ENCODE results near the gene KIF13A.
"Not testable (repeated sequence)": the region's sequence is repeated elsewhere in the genome, so short reads cannot be mapped to it uniquely, and the experiment has no call there.

The KIF13A gene

DNA sequence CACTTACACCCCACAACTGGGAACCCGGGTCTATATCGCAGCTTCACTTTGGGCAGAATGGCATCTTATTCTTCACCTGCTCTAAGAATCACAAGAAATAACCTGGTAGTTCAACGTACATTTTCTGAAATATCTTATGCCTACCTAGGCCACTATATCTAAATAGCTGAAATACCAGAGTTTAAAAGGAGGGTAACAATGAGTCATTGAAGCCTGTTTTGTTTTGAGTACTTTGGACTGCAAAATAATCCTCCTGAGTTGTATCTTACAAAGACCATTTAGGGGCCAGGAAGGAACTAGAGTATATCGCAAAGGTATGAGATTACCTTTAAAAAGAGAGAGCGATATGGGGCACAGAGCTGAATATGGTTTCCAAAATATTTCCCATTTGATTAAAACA lies 184.0 kb downstream of the KIF13A start:
- no peak overlapping the region for H3K4me3 Mint-ChIP-seq
- DNase-seq: no peak
- no peaks in the 10 kb centered on the region for H3K36me3 Mint-ChIP-seq (ENCODE audit: low read depth)
- H3K9me3 Mint-ChIP-seq: no peaks in the 10 kb centered on the region
- no peak for ATAC-seq
- H3K27ac Mint-ChIP-seq: no peak overlapping the region
- peaks cover 5% of the 10 kb centered on the region for H3K27me3 Mint-ChIP-seq
- H3K4me1 Mint-ChIP-seq: no peaks in the 10 kb centered on the region

DNA sequence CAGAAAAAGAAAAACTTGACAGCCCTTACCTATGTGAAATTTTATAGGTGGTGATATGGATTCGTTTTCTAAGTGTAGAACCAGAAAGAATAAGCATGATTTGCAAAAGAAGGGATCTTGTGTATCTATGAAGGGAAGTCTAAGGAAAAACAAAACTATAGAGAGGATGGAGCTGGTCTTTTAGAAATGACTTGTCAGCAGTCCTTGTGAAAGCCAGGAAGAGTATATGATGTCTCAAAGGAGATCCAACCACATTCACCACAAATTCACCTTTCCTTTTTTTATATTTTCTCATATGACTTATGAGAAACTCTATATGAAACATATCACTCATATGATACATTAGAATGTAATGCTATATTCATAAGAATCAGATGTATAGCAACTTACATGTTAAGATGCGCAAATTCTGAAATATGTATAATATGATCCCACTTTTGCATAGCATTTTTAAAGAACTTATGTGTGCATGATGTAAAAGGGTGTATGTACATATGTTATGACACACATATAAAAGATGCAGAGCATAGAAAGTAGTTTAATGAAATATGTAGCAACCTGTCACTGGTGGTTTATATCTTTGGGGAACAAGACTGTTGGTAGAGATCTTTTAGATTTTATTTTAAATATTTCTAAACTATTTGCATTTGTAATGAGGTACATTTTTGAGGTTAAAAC lies 188.8 kb downstream of the KIF13A start:
- ATAC-seq (no peak), DNase-seq (no peak)
- H3K27ac Mint-ChIP-seq: no peak overlapping the region
- H3K27me3 Mint-ChIP-seq: peaks cover 5% of the 10 kb centered on the region
- no peaks in the 10 kb centered on the region for H3K9me3 Mint-ChIP-seq
- H3K4me3 Mint-ChIP-seq: no peak overlapping the region
- no peaks in the 10 kb centered on the region for H3K4me1 Mint-ChIP-seq
- no peaks in the 10 kb centered on the region for H3K36me3 Mint-ChIP-seq (ENCODE audit: low read depth)

DNA sequence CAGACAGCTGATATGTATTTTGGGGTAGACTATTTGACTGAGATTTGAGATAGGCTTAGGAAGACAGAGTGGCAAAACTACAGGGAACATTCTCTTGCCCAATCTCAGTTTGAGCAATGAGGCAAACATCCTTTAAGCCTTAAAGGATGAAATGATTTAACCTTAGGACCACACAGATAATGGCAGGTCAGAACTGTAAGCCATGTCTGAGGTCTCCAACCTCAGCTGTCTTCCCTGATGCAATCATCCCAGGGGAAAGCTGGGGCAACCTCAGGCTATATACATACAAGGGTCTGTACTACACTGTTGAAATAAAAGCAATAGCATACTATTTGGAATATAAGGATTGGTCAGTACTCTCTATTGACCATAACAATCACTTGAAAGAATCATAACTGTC lies 196.9 kb downstream of the KIF13A start:
- DNase-seq (no peak), ATAC-seq (no peak)
- H3K4me3 Mint-ChIP-seq: no peak overlapping the region
- H3K36me3 Mint-ChIP-seq (ENCODE audit: low read depth): no peaks in the 10 kb centered on the region
- no peak overlapping the region for H3K27ac Mint-ChIP-seq
- H3K27me3 Mint-ChIP-seq: no peaks in the 10 kb centered on the region
- no peaks in the 10 kb centered on the region for H3K9me3 Mint-ChIP-seq
- no peaks in the 10 kb centered on the region for H3K4me1 Mint-ChIP-seq

DNA sequence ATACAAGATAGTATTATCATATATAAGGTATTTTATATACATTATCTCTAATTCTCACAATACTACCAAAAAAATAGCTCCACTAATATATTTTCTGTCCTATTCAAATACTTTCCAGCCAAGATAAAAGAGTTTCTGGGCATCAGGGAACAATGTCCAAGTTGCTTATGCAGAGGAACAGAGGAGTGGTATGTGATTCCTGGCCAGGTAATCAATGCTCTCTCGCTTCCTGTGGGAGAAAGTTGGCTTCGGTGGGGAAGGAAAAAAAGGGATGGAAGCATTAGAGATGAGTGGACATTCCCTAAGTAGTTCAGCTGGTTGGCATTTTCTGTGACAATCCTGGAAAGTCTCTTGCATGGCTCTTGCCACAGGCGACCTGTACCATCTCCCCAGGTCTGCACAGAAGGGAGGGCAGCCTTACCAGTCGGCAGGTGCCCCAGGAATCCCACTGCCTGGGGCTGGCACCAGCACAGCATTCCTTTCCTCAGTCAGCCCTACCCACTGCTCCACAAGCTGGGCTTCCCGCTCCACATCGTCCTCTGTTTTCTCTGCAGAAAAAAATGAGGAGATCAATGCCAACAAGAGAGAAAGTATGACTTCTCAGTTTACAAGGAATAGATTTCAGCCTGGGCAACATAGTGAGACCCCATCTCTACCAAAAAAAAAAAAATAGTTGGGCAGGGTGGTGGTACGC lies 202.2 kb downstream of the KIF13A start:
- ATAC-seq (no peak), DNase-seq (no peak)
- H3K4me1 Mint-ChIP-seq: no peaks in the 10 kb centered on the region
- H3K27ac Mint-ChIP-seq: no peak overlapping the region
- H3K36me3 Mint-ChIP-seq (ENCODE audit: low read depth): no peaks in the 10 kb centered on the region
- no peaks in the 10 kb centered on the region for H3K9me3 Mint-ChIP-seq
- H3K27me3 Mint-ChIP-seq: no peaks in the 10 kb centered on the region
- H3K4me3 Mint-ChIP-seq: no peak overlapping the region

DNA sequence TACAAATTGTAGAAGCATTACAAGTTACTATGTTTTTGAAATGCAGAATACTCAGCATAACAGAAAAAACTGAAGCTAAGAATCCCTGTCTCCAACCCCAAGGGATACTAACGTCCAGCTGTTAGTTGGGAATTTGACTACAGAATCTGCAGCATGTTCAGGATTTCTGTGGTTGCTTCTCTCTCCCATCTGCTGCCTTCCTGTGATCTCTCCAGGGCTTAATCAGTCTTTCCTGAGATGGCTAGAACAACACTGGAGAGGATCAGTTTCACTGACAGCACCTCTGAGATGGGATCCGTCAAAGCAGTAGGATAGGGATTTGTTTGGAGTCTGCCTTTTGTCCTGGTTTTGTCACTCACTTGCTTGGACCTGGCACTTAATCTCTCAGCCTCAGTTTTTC lies 207.4 kb downstream of the KIF13A start:
- DNase-seq (no peak), ATAC-seq (no peak)
- Mint-ChIP-seq H3K36me3 (ENCODE audit: low read depth) (no peaks in the 10 kb centered on the region), H3K27me3 (no peaks in the 10 kb centered on the region), H3K4me3 (no peak overlapping the region), H3K4me1 (no peaks in the 10 kb centered on the region), H3K27ac (no peak overlapping the region), H3K9me3 (no peaks in the 10 kb centered on the region)

DNA sequence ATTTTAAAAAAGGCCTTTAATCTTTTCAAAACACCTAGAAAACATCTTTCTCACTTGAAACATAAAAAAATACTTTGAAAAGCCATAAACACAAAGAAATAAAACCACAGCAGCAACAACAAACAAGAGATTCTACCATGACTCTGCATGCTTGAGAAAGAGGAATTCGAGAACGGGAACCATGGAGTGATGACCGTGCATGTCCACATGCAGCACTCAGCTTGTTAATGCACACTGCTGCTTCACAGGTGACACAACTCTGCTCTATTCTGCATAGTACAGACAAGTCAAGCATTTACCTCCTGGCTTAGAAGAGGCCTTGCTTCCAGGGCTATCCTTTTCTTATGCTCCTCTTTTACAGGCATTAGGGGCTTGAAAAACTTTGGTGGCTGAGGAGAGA lies 215.8 kb downstream of the KIF13A start:
- no peaks in the 10 kb centered on the region for H3K4me1 Mint-ChIP-seq

DNA sequence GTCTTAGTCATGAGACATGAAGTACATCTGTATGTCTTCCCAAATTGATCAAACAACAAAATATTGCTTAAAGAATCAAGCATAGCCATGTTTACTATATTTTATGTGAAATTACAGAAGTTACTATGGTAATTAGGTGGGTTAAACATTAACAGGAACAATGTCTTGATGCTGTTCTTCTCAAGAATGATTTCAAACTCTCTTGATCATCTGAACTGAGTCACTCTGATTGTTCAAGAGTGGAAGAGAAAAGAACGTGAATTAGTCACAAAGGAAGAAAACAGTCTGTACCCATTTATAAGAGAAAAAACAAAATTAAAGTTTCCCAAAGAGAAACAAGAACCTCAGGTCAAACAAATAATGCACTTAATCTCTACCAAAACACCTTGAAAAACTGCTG lies 218.6 kb downstream of the KIF13A start:
- no peak overlapping the region for H3K4me3 Mint-ChIP-seq
- no peak for ATAC-seq

More for the DNA sequence above, 215.8 kb downstream of the KIF13A start:
- no peak for DNase-seq
- ATAC-seq: no peak
- no peaks in the 10 kb centered on the region for H3K9me3 Mint-ChIP-seq
- H3K36me3 Mint-ChIP-seq (ENCODE audit: low read depth): no peaks in the 10 kb centered on the region
- no peak overlapping the region for H3K27ac Mint-ChIP-seq
- no peaks in the 10 kb centered on the region for H3K27me3 Mint-ChIP-seq
- H3K4me3 Mint-ChIP-seq: no peak overlapping the region

DNA sequence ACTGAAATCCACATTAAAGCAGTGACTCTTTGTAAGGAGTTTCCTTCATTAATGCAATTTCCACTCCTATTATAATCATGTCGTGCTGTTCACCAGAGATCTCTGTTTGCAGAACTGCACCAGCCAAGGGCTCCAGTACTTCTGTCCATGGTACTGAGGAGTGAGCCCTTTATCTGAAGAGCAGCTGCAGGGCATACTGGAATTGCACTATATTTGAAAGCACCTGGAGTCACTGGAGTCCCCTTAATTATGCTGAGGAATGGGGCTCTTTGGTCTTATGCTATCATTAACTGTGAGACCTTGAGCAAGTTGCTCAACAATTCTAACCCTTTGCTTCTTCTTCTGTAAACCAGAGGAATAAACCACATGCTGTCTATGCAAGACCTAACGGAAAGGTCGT lies 219.0 kb downstream of the KIF13A start:
- DNase-seq (no peak), ATAC-seq (no peak)
- Mint-ChIP-seq H3K9me3 (no peaks in the 10 kb centered on the region), H3K27me3 (no peaks in the 10 kb centered on the region), H3K36me3 (ENCODE audit: low read depth) (no peaks in the 10 kb centered on the region), H3K4me1 (no peaks in the 10 kb centered on the region), H3K27ac (no peak overlapping the region), H3K4me3 (no peak overlapping the region)

More for the DNA sequence above, 218.6 kb downstream of the KIF13A start:
- Mint-ChIP-seq H3K9me3 (no peaks in the 10 kb centered on the region), H3K27ac (no peak overlapping the region), H3K4me1 (no peaks in the 10 kb centered on the region), H3K36me3 (ENCODE audit: low read depth) (no peaks in the 10 kb centered on the region), H3K27me3 (no peaks in the 10 kb centered on the region)
- no peak for DNase-seq

DNA sequence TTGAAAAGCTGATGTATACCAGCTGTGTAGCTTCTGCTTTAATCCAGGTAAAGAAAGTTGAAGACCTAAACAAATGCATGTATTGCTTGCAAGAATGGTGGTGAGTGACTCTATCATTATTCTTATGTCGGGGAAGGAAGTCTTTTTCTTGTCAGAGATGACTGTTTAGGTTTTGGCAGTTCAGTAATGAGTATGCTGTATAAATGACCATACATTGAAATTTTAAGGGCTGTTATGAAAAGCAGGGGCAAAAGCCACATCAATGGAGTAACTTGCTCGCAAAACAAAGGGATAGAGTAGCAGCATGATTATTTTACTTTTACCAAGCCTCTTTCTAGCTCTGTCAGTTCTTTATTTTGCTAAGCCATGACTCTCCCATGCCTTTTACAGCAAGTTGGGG lies 224.8 kb downstream of the KIF13A start:
- Mint-ChIP-seq H3K4me3 (no peak overlapping the region), H3K9me3 (no peaks in the 10 kb centered on the region), H3K27me3 (no peaks in the 10 kb centered on the region), H3K27ac (no peak overlapping the region), H3K4me1 (no peaks in the 10 kb centered on the region), H3K36me3 (ENCODE audit: low read depth) (no peaks in the 10 kb centered on the region)
- ATAC-seq (no peak), DNase-seq (no peak)

DNA sequence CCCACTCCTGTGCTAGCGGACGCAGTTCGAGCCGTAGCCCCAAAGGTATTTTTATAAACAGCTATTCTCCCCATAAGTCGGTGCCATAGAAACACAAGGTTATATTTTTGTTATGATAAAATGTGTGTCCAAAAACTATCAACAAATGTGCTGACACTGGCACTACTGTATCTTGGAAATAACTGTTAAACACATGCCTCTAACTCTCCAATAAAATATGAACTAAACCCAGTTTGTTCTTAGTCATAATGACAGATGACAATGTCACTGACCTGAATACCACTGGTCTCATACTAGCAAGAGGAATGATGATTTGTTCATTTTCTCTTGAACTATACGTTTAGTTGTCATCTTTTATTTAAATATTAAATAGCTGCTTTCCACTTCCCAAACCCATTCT lies 229.3 kb downstream of the KIF13A start:
- Mint-ChIP-seq H3K27me3 (no peaks in the 10 kb centered on the region), H3K4me3 (no peak overlapping the region), H3K9me3 (no peaks in the 10 kb centered on the region), H3K36me3 (ENCODE audit: low read depth) (no peaks in the 10 kb centered on the region), H3K27ac (no peak overlapping the region), H3K4me1 (no peaks in the 10 kb centered on the region)
- DNase-seq (no peak), ATAC-seq (no peak)

DNA sequence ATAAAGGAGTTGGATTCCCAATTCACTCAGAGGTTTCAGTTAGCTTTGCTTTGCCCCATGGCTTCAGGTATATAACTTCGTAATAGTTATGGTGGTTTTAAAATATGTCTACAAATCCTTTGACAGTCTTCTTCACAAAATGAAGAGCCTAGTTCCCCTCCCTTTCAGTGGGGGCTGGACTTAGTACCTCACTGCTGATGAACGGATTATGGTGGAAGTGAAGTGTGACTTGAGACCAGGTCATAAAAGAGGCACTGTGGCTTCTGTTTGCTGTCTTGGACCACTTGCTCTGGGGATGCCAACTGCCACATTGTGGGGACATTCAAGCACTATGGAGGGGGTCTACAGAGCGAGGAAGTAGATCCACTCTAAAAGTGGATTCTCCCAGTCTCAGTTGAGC lies 233.2 kb downstream of the KIF13A start:
- Mint-ChIP-seq H3K27me3 (no peaks in the 10 kb centered on the region), H3K4me1 (no peaks in the 10 kb centered on the region), H3K9me3 (no peaks in the 10 kb centered on the region), H3K36me3 (ENCODE audit: low read depth) (no peaks in the 10 kb centered on the region), H3K4me3 (no peak overlapping the region), H3K27ac (no peak overlapping the region)
- no peak for DNase-seq
- ATAC-seq: no peak

DNA sequence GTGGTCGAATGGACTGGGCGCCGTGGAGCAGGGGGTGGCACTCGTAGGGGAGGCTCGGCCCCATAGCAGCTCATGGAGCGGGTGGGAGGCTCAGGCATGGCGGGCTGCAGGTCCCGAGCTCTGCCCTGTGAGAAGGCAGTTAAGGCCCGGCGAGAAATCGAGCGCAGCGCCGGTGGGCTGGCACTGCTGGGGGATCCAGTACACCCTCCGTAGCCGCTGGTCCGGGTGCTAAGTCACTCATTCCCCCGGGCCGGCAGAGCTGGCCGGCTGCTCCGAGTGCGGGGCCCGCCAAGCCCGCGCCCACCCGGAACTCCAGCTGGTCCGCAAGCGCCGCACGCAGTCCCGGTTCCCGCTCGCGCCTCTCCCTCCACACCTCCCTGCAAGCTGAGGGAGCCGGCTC lies 242.1 kb downstream of the KIF13A start:
- H3K36me3 Mint-ChIP-seq (ENCODE audit: low read depth); H3K27me3 Mint-ChIP-seq; H3K4me3 Mint-ChIP-seq; DNase-seq; ATAC-seq; H3K9me3 Mint-ChIP-seq; H3K27ac Mint-ChIP-seq; H3K4me1 Mint-ChIP-seq: not testable (repeated sequence)

DNA sequence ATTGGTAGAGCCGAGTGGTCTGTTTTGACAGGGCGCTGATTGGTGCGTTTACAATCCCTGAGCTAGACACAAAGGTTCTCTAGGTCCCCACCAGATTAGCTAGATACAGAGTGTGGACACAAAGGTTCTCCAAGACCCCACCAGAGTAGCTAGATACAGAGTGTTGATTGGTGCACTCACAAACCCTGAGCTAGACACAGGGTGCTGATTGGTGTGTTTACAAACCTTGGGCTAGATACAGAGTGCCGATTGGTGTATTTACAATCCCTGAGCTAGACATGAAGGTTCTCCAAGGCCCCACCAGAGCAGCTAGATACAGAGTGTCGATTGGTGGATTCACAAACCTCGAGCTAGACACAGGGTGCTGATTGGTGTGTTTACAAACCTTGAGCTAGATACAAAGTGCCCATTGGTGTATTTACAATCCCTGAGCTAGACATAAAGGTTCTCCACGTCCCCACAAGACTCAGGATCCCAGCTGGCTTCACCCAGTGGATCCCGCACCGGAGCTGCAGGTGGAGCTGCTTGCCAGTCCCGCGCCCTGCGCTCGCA lies 242.6 kb downstream of the KIF13A start:
- not testable (repeated sequence) for DNase-seq, H3K4me3 Mint-ChIP-seq, ATAC-seq

DNA sequence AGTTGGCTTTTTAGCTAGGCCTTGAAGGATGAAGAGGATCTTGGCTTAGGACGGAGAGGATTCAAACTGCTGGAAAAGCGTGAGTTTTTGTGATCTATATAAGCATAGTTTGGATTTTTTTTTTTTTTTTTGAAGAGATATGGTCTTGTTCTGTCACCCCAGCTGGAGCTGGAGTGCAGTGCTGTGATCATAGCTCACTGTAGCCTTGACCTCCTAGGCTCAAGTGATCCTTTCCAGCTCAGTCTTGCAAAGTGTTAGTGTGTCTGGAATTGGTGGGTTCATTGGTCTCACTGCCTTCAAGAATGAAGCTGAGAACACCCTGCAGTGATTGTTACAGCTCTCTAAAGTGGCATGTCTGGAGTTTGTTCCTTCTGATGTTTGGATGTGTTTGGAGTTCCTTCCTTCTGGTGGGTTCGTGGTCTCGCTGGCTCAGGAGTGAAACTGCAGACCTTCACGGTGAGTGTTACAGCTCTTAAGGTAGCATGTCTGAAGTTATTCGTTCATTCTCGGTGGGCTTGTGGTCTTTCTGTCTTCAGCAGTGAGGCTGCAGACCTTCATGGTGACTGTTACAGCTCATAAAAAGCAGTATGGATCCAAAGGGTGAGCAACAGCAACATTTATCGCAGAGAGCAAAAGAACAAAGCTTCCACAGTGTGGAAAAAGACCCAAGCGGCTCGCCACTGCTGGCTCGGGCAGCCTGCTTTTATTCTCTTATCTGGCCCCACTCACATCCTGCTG lies 243.2 kb downstream of the KIF13A start:
- no peak overlapping the region for H3K4me3 Mint-ChIP-seq
- ATAC-seq: no peak
- no peaks in the 10 kb centered on the region for H3K4me1 Mint-ChIP-seq
- no peak overlapping the region for H3K27ac Mint-ChIP-seq
- no peaks in the 10 kb centered on the region for H3K36me3 Mint-ChIP-seq (ENCODE audit: low read depth)
- peaks cover 3% of the 10 kb centered on the region for H3K9me3 Mint-ChIP-seq
- H3K27me3 Mint-ChIP-seq: peaks cover 2% of the 10 kb centered on the region
- no peak for DNase-seq

More for the DNA sequence above, 242.6 kb downstream of the KIF13A start:
- not testable (repeated sequence) for H3K36me3 Mint-ChIP-seq (ENCODE audit: low read depth); H3K9me3 Mint-ChIP-seq; H3K4me1 Mint-ChIP-seq; H3K27me3 Mint-ChIP-seq; H3K27ac Mint-ChIP-seq

DNA sequence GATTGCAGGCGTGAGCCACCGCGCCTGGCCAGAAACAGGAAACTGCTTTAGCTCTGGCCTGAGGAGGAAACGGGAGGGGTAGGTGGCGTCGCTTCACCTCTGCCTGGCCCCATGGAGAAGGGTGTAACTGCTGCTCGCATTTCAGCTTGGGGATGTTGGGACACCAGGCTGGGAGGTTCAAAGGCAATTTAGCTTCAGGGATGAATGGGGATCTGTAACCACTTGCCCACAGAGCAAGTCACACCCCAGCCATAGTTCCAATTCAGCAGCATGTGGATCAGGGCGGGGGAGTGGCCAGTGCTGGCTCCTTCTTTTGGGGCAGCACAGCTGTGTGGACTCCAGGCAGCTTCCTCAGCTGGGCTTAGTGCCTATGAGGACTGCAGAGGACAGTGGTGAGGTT lies 245.9 kb downstream of the KIF13A start:
- Mint-ChIP-seq H3K27me3 (peaks cover 4% of the 10 kb centered on the region), H3K9me3 (peaks cover 20% of the 10 kb centered on the region), H3K4me3 (no peak overlapping the region), H3K27ac (no peak overlapping the region), H3K36me3 (ENCODE audit: low read depth) (peaks cover 3% of the 10 kb centered on the region), H3K4me1 (no peaks in the 10 kb centered on the region)
- DNase-seq (no peak), ATAC-seq (no peak)

Data from activated naive CD8-positive, alpha-beta T cell treated with anti-CD3 and anti-CD28 coated beads, Interleukin-2, amount 50 U/mL, for 24 hours (primary cell).